GM12891 (cell line): ENCODE data around the gene KHSRP.

Experiments
- PAX5 ChIP-seq: IDR thresholded peaks from 2 replicates; pipeline ENCODE4 v1.6.1; 2011; ENCODE audit warnings: low read length, moderate library complexity, mild to moderate bottlenecking; ENCODE audit not compliant: insufficient read depth, severe bottlenecking
- POLR2AphosphoS5 ChIP-seq: IDR thresholded peaks from 2 replicates; pipeline ENCODE4 v1.6.1; 2011; ENCODE audit warnings: low read depth, low read length, control low read depth
- SPI1 ChIP-seq: IDR thresholded peaks from 2 replicates; pipeline ENCODE4 v1.6.1; 2011; ENCODE audit warnings: low read depth, low read length, control low read depth

- TF ChIP-seq POLR2AphosphoS5 (no peak), SPI1 (no peak), PAX5 (no peak)
Observed at GRCh38 chr19:6472713-6473112, 48.1 kb upstream of the KHSRP start.
